ENCODE measurements around the gene KIF26B. TPM values are rescaled to one million over a fixed set of nuclear protein-coding genes. Genes with fewer than 3 reads are reported as not detected.

Gene KIF26B
- polyA plus RNA-seq, 1 donor: 1.00 TPM

GRCh38 chr1:245172026-245172425 lies 17.2 kb downstream of the KIF26B start:
- no peak for DNase-seq (ENCODE audit: low read depth)

- no peak for DNase-seq (ENCODE audit: low read depth)
Observed at GRCh38 chr1:245172829-245173228, 18.0 kb downstream of the KIF26B start.

GRCh38 chr1:245173446-245174211 lies 18.8 kb downstream of the KIF26B start:
- DNase-seq (ENCODE audit: low read depth): no peak

- DNase-seq (ENCODE audit: low read depth): no peak
Observed at GRCh38 chr1:245177071-245177900, 22.5 kb downstream of the KIF26B start.

DNA sequence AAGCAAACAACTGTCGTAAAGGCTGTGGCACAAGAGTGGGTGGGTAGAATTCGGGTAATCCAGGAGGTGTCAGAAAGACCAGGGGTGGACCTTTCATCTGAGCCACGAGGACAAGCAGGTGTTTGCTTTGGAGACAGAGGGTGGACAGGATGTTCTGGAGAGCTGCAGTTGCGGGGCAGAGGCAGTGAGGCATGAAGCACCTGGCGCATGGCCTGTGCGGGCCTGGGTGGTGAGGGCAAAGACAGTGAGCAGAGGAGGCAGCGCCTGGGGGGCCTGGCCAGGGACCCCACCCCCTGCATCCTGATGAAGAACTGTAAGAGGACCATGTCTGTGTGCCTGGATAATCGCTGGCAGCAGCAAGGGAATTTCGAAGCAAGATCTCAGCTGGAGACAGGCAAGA lies 24.9 kb downstream of the KIF26B start:
- DNase-seq (ENCODE audit: low read depth): no peak

DNA sequence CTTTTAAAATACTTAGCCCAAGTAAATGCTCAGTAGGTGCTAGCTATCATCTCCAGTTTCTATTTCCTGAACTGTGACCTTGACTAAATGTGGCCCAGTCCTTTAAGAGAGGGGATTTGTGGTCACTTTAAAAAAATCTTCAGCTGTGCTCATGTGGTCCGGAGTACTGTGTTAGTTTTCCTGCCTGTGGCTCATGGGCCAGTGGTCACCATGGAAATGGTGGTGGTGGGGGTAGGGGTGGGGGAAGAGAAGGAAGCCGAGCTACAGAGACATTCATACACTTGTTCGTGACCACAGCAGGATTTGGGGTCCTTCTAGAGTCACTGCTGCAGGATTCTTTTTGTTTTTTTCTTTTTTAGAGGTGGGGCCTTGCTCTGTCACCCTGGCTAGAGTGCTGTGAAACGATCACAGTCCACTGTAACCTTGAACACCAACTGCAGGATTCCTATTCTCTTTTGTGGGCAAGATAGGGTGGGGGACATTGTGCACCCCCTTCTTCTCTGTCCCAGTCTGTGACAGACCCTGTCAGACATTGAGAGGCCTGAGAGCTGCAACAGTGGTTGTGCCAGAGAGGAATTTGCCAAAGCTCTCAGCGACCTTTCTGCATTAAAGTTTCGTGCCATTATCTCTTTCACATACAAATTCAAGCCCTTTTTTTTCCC lies 25.8 kb downstream of the KIF26B start:
- DNase-seq (ENCODE audit: low read depth): no peak

GRCh38 chr1:245181158-245181517 lies 26.4 kb downstream of the KIF26B start:
- DNase-seq (ENCODE audit: low read depth): no peak

GRCh38 chr1:245182028-245182427 lies 27.2 kb downstream of the KIF26B start:
- no peak for DNase-seq (ENCODE audit: low read depth)

- no peak for DNase-seq (ENCODE audit: low read depth)
Observed at GRCh38 chr1:245183429-245183828, 28.6 kb downstream of the KIF26B start.

DNA sequence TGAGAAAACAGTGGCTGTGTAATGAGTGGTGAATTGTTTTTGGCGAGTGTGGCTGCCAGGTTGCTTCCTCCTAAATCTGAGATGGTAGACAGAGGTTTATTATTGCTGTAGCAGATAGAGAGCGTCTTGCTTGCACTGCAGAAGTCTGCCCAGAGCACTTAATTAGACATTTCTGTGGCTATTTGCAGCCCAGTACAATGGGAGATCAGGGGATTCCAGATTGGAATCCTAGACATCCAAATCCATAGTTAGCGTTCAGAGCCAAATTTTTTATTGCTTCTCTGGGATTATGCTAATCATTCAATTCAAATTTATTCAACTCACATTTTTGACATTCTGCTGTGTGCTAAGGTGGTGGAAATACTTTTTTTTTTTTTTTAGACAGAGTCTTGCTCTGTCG lies 30.0 kb downstream of the KIF26B start:
- DNase-seq (ENCODE audit: low read depth): no peak

DNA sequence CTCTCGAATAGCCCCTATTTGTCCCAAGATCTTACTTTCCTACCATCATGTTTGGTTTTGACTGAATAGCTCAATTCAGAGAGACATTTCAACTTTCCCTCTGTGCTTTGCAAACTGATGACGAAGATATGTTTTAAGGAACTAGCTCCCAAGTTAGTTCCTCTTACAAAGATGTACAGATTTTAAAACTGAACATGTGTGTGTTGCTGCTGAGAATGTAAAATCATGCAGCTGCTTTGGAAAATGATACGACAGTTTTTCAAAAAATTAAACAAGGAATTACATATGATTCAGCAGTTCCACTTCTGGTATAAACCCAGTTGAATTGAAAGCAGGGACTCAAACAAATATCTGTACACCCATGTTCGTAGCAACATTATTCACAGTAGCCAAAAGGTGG lies 33.6 kb downstream of the KIF26B start:
- no peak for DNase-seq (ENCODE audit: low read depth)

- no peak for DNase-seq (ENCODE audit: low read depth)
Observed at GRCh38 chr1:245195398-245195797, 40.6 kb downstream of the KIF26B start.

- no peak for DNase-seq (ENCODE audit: low read depth)
Observed at GRCh38 chr1:245197121-245197520, 42.3 kb downstream of the KIF26B start.

- DNase-seq (ENCODE audit: low read depth): no peak
Observed at GRCh38 chr1:245197911-245198379, 43.2 kb downstream of the KIF26B start.

DNA sequence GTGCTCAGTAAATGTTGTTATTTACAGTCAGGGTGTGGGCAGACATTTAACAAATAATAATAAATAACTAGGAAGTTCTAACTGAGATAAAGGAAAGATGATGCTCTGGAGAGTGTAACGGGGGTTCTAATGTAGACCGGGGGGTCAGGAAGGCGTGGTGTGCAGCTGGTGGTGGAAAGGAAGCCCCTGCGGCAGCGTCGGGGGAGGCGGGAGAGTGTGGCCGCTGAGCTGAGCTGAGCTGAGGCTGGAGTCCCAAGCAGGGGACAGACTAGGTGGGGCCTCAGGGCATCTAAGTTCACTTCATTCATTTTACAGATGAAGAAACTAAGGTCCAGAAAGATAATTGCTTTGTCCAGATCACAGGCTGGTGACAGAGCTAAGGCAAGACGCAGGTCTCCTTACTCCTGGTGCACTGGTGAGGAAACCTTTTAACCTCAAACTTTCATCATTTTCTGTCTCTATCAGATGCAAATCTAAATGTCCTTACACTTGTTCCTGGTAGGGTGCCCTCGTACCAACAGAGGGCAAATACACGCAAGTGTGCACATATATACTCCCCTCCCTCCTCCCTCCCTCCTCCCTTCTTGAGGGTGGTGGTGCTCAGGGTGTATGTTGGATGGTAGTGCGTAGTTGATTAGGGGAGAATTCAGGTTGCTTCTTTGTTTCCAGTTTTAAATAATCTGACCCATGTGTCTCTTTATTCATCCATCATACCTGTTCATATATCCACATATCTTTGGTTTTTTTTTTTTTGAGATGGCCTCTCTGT lies 44.1 kb downstream of the KIF26B start:
- no peak for DNase-seq (ENCODE audit: low read depth)

DNA sequence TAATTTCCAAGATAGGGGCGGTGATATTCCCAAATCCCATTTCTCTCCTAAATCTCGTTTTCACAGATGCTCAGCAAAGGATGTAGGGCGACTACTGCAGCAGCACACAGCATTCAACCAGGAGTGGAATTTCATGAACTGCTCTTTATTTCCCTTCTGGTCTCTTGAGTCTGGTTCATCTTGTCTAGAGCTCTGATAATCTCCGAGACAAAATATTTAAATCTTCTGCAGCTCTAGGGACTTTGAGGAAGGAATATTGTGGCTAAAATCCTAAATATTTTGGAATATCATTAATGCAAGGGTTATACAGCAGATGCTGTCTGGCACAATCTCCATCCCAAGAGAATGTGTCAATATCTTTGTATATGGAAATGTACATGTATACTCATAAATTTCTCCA lies 45.4 kb downstream of the KIF26B start:
- DNase-seq (ENCODE audit: low read depth): no peak

DNA sequence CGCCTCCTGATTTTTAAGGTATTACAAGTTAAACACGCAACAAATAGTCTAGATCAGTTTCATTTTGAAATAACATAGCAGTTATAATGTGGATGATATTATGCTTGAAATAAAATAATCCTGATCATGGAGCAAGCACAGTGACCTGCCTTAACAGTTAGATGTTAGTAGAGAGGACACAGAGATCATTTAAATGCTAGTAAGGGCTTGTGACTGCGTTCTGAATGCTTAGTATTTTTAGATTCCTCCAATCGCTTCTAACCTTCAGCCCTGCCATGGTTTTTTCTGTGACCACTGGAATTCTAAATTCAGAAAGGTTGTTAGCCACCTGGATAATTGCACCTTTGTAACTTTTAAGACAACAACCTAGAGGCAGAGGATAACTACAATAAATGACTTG lies 46.4 kb downstream of the KIF26B start:
- DNase-seq (ENCODE audit: low read depth): no peak

DNA sequence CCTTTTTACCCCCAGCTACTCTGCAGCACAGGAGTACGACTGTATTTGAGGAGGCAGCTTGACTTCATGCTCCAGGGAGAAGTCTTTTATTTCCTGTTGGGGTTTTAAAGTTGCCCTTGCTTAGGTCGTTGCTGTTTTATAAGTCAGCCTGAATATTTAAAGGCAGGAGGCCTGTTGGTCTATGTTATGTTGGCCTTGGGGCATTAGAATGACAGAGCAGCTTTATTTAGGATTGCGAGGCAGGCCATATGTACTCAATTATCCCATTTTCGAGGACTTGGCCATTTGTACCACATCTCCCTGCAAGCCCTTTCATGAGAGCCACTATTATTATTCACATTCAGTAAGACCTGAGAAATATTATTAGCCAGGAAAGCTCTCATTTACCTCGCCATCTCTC lies 47.0 kb downstream of the KIF26B start:
- DNase-seq (ENCODE audit: low read depth): no peak

DNA sequence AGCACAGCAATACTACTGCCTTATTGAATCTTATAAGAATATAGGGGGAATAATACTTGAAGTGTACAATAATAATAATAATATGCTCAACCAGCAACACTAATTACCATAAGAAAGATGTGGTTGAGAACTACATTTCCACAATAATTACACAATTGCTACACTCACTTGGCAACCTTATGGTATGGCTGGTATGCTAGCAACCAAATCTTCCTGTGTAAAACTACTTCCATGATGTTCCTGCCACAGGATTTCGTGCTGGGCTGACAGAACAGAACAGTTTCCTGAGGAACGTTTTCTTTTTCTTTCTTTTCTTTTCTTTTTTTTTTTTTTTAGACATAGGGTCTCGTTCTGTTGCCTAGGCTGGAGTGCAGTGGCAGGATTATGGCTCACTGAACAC lies 50.6 kb downstream of the KIF26B start:
- no peak for DNase-seq (ENCODE audit: low read depth)

GRCh38 chr1:245205864-245206263 lies 51.1 kb downstream of the KIF26B start:
- DNase-seq (ENCODE audit: low read depth): no peak

- DNase-seq (ENCODE audit: low read depth): no peak
Observed at GRCh38 chr1:245207056-245207638, 52.4 kb downstream of the KIF26B start.
